ENCODE data around the gene ATP4A. TPM values are rescaled to one million over a fixed set of nuclear protein-coding genes. Genes with fewer than 3 reads are reported as not detected.

ATP4A gene
- total RNA-seq, 1 donor, result not detected

DNA sequence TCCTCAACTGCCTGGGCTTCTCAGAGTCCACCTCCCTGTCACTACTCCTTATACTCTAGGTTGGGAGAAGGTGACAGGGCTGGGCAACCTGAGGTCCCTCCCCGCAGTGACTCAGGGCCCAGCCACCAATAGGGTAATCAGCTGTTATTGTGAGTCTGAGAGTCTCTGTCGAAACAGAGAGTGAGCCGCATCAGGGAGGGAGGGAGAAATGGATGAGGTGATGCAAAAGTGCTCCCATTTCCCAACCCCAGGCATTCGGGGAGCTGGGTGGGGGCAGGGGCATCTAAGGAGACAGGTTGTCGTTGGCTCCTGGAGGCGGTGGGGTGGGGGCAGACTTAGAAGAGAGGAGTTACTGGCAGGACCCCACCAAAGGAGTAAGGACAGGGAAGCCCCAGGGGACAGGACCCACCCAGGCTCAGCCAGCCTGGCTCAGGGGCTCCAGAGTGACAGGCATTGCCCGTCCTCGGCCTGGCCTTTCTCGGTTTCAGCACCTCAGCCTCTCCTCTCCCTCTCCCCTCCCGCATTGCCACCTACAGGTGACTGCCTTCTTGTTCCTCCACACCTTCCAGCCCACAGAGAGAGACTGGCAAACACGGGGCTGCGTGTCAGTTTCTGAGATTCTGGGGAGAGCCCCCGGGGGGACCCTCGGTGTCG lies 49.7 kb downstream of the ATP4A start, which contains the start of gene DMKN:
Gene DMKN (minus strand): TSS at position 22 of the 654 bp plus-strand sequence. CDS start 174 bp downstream, outside the sequence.
- H3K4me3 ChIP-seq (ENCODE audit: insufficient read depth, low read length), result peak within 1 kb of the TSS; percentile 56
- no peaks in the 10 kb centered on the region for H4K20me1 ChIP-seq (ENCODE audit: insufficient read depth, low read length)
- H3K36me3 ChIP-seq (ENCODE audit: insufficient read depth, low read length), result no peaks in the 10 kb centered on the region
- H3K9me3 ChIP-seq (ENCODE audit: low read depth, low read length), result no peaks in the 10 kb centered on the region
- no peaks in the 10 kb centered on the region for H3K79me2 ChIP-seq (ENCODE audit: insufficient read depth, low read length)
- H3K4me1 ChIP-seq (ENCODE audit: insufficient read depth, low read length), result peaks cover 26% of the 10 kb centered on the region
- peak within 1 kb of the TSS; percentile 69 for H2AFZ ChIP-seq (ENCODE audit: low read length)
- peak within 1 kb of the TSS; percentile 72 for H3K4me2 ChIP-seq (ENCODE audit: insufficient read depth, low read length)
- TF ChIP-seq, protein P1, sequence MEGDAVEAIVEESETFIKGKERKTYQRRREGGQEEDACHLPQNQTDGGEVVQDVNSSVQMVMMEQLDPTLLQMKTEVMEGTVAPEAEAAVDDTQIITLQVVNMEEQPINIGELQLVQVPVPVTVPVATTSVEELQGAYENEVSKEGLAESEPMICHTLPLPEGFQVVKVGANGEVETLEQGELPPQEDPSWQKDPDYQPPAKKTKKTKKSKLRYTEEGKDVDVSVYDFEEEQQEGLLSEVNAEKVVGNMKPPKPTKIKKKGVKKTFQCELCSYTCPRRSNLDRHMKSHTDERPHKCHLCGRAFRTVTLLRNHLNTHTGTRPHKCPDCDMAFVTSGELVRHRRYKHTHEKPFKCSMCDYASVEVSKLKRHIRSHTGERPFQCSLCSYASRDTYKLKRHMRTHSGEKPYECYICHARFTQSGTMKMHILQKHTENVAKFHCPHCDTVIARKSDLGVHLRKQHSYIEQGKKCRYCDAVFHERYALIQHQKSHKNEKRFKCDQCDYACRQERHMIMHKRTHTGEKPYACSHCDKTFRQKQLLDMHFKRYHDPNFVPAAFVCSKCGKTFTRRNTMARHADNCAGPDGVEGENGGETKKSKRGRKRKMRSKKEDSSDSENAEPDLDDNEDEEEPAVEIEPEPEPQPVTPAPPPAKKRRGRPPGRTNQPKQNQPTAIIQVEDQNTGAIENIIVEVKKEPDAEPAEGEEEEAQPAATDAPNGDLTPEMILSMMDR (IDR thresholded peaks at IDR 0.05; ENCODE audit: extremely low read depth, low read depth, low read length), result peak; percentile 5
- peak; percentile 97 for DNase-seq (ENCODE audit: insufficient read length, low spot score, missing footprints)
- peaks cover 22% of the 10 kb centered on the region for H3K27me3 ChIP-seq (ENCODE audit: insufficient read depth, low read length)
- H3K27ac ChIP-seq (ENCODE audit: low read depth, low read length), result peak within 1 kb of the TSS; percentile 45

DNA sequence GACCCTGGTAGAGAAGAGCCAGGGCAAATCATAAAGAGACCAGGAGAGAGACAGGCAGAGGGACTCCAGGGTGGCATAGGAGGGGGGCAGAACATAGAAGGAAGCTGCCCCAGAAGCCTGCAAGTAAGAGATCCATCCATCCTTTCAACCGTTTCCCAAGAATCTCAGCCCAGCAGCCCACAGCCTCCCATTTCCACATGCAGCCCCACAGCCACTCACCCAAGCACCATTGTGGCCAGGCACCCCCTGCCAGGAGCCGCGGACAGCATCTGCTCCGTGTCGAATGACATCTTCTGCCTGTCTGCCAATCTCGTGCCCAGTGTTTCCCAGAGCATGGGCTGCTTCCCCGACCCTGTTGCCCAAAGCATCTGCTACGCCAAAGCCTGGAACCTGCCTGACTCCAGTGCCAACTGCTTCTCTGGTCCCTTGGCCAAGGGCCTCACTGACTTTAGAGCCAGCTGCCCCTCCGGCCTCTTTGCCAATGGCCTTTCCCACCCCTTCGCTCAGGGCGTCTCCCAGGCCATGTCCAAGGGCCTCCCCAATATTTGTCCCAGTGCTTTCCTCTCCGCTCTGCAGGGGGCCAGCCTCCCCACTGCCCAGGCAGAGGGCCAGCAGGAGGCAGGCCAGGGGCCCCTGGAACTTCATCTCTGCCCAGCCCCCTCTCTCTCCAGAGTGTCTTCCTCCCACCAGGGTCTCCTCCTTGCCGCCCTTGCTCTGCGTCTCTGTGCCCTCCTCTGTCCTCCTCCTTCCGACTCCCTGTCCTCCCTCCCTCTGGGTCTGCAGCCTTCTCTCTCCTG lies 50.4 kb downstream of the ATP4A start:
- TF ChIP-seq, protein P1 (IDR thresholded peaks at IDR 0.05; ENCODE audit: extremely low read depth, low read depth, low read length), result no peak
- H4K20me1 ChIP-seq (ENCODE audit: insufficient read depth, low read length), result no peaks in the 10 kb centered on the region
- H3K4me2 ChIP-seq (ENCODE audit: insufficient read depth, low read length), result peak overlapping the region; percentile 72
- H3K4me3 ChIP-seq (ENCODE audit: insufficient read depth, low read length), result no peak overlapping the region
- no peak overlapping the region for H3K27ac ChIP-seq (ENCODE audit: low read depth, low read length)
- H3K79me2 ChIP-seq (ENCODE audit: insufficient read depth, low read length), result no peaks in the 10 kb centered on the region
- H3K36me3 ChIP-seq (ENCODE audit: insufficient read depth, low read length), result no peaks in the 10 kb centered on the region
- H3K9me3 ChIP-seq (ENCODE audit: low read depth, low read length), result no peaks in the 10 kb centered on the region
- peak; percentile 54 for DNase-seq (ENCODE audit: insufficient read length, low spot score, missing footprints)
- no peak overlapping the region for H2AFZ ChIP-seq (ENCODE audit: low read length)
- H3K4me1 ChIP-seq (ENCODE audit: insufficient read depth, low read length), result peaks cover 21% of the 10 kb centered on the region
- peaks cover 28% of the 10 kb centered on the region for H3K27me3 ChIP-seq (ENCODE audit: insufficient read depth, low read length)

DNA sequence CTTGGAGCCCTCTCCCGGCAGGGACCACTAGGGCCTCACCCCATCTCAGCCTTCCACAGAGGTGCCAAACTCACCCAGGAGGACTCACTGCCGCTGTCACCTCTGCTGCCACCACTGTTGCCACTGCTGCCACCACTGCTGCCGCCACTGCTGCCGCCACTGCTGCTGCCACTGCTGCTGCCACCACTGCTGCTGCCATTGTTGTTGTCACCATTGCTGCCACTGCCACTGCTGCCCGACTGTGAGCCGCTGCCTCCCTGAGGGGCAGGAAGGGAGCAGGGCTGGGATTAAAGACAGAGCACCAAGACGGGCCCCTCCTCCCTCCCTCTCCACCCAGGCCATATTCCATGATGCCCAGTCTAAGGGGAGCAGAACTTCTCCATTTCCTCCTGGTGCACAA lies 52.1 kb downstream of the ATP4A start:
- H4K20me1 ChIP-seq (ENCODE audit: insufficient read depth, low read length), result no peaks in the 10 kb centered on the region
- no peak for DNase-seq (ENCODE audit: insufficient read length, low spot score, missing footprints)
- TF ChIP-seq, protein P1 (IDR thresholded peaks at IDR 0.05; ENCODE audit: extremely low read depth, low read depth, low read length), result no peak
- H3K79me2 ChIP-seq (ENCODE audit: insufficient read depth, low read length), result no peaks in the 10 kb centered on the region
- no peaks in the 10 kb centered on the region for H3K36me3 ChIP-seq (ENCODE audit: insufficient read depth, low read length)
- no peak overlapping the region for H3K4me2 ChIP-seq (ENCODE audit: insufficient read depth, low read length)
- H3K27me3 ChIP-seq (ENCODE audit: insufficient read depth, low read length), result peaks cover 41% of the 10 kb centered on the region
- no peak overlapping the region for H3K27ac ChIP-seq (ENCODE audit: low read depth, low read length)
- no peaks in the 10 kb centered on the region for H3K9me3 ChIP-seq (ENCODE audit: low read depth, low read length)
- H3K4me1 ChIP-seq (ENCODE audit: insufficient read depth, low read length), result peaks cover 19% of the 10 kb centered on the region
- H2AFZ ChIP-seq (ENCODE audit: low read length), result no peak overlapping the region
- no peak overlapping the region for H3K4me3 ChIP-seq (ENCODE audit: insufficient read depth, low read length)

DNA sequence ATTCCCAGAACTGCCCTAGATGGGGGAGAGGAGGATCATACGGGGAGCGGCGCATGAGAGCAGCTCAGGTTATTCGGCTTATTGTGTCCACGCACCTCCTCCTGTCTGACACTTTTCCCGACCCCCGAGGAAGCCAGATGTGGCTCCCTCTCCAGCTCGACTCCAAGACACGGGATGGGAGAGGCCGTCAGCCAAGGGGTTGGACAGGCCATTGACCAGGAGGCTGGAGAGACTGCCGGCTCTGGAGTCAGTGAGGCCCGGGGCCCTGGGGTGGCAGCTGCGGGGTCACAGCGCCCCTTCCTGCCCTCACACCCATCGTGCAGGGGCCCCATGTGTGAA lies 52.9 kb downstream of the ATP4A start:
- Histone ChIP-seq H3K9me3 (ENCODE audit: low read depth, low read length) (no peaks in the 10 kb centered on the region), H3K4me3 (ENCODE audit: insufficient read depth, low read length) (peak overlapping the region; percentile 64), H3K27ac (ENCODE audit: low read depth, low read length) (no peak overlapping the region), H4K20me1 (ENCODE audit: insufficient read depth, low read length) (no peaks in the 10 kb centered on the region), H2AFZ (ENCODE audit: low read length) (no peak overlapping the region), H3K27me3 (ENCODE audit: insufficient read depth, low read length) (peaks cover 41% of the 10 kb centered on the region), H3K79me2 (ENCODE audit: insufficient read depth, low read length) (no peaks in the 10 kb centered on the region), H3K36me3 (ENCODE audit: insufficient read depth, low read length) (no peaks in the 10 kb centered on the region), H3K4me2 (ENCODE audit: insufficient read depth, low read length) (peak overlapping the region; percentile 82), H3K4me1 (ENCODE audit: insufficient read depth, low read length) (peaks cover 19% of the 10 kb centered on the region)
- DNase-seq (ENCODE audit: insufficient read length, low spot score, missing footprints), result no peak
- TF ChIP-seq, protein P1 (IDR thresholded peaks at IDR 0.05; ENCODE audit: extremely low read depth, low read depth, low read length), result no peak

Measured in osteoblast (primary cell).